ELF-1 (cell line): ENCODE data around the gene ACTN3.
"Not testable (repeated sequence)": the region's sequence is repeated elsewhere in the genome, so short reads cannot be mapped to it uniquely, and the experiment has no call there.

Experiments used
- DNase-seq: peaks from one replicate; pipeline ENCODE4 v3.0.0-alpha.2; 2016; ENCODE audit warnings: low read depth, low spot score

Gene ACTN3

GRCh38 chr11:66564984-66565383 is 18.3 kb downstream of the ACTN3 start:
- no peak for DNase-seq

- no peak for DNase-seq
Measured at GRCh38 chr11:66566221-66566620, 19.5 kb downstream of the ACTN3 start.

- no peak for DNase-seq
Measured at GRCh38 chr11:66567787-66568123, 21.1 kb downstream of the ACTN3 start.

GRCh38 chr11:66568124-66568916 is 21.6 kb downstream of the ACTN3 start, which contains the start of gene CTSF:
CTSF (minus strand) TSS chr11:66568606; CDS start chr11:66568486, 120 bp downstream.
- DNase-seq, result peak; percentile 83

GRCh38 chr11:66569076-66569475 is 22.4 kb downstream of the ACTN3 start:
- no peak for DNase-seq

GRCh38 chr11:66570079-66570849 is 23.6 kb downstream of the ACTN3 start:
- no peak for DNase-seq

GRCh38 chr11:66570850-66571180 is 24.1 kb downstream of the ACTN3 start:
- DNase-seq, result no peak

- DNase-seq, result peak; percentile 86
Measured at GRCh38 chr11:66579017-66579606, 32.4 kb downstream of the ACTN3 start.

- DNase-seq, result no peak
Measured at GRCh38 chr11:66580803-66581202, 34.1 kb downstream of the ACTN3 start.

GRCh38 chr11:66581261-66581660 is 34.6 kb downstream of the ACTN3 start:
- no peak for DNase-seq

GRCh38 chr11:66582565-66583147 is 36.0 kb downstream of the ACTN3 start:
- not testable (repeated sequence) for DNase-seq

GRCh38 chr11:66585447-66585846 is 38.7 kb downstream of the ACTN3 start:
- DNase-seq, result not testable (repeated sequence)

GRCh38 chr11:66586136-66586535 is 39.4 kb downstream of the ACTN3 start:
- no peak for DNase-seq

GRCh38 chr11:66589315-66589714 is 42.6 kb downstream of the ACTN3 start:
- not testable (repeated sequence) for DNase-seq

GRCh38 chr11:66589996-66590675 is 43.4 kb downstream of the ACTN3 start:
- DNase-seq, result no peak

GRCh38 chr11:66591175-66591574 is 44.5 kb downstream of the ACTN3 start:
- no peak for DNase-seq

- DNase-seq, result peak; percentile 97
Measured at GRCh38 chr11:66592457-66593302, 46.0 kb downstream of the ACTN3 start, which contains the start of the genes CCDC87 and CCS. CCDC87 (minus strand) TSS chr11:66593063; CDS start chr11:66593015, 48 bp downstream. CCS (plus strand) TSS chr11:66593185; CDS start chr11:66593262, 77 bp downstream.

- no peak for DNase-seq
Measured at GRCh38 chr11:66593303-66593635, 46.6 kb downstream of the ACTN3 start.

GRCh38 chr11:66593650-66594049 is 46.9 kb downstream of the ACTN3 start:
- DNase-seq, result no peak

GRCh38 chr11:66595245-66595904 is 48.7 kb downstream of the ACTN3 start:
- no peak for DNase-seq
